GM19328 (cell line): ENCODE data around the gene EDEM2.
"Not testable (repeated sequence)": the region's sequence is repeated elsewhere in the genome, so short reads cannot be mapped to it uniquely, and the experiment has no call there.

Experiments
- ATAC-seq: cut with Tn5 transposase; IDR thresholded peaks from one replicate; pipeline ENCODE4 v1.9.1; 2021; ENCODE audit warnings: mild to moderate bottlenecking, moderate library complexity; ENCODE audit not compliant: unreplicated experiment

The EDEM2 gene

DNA sequence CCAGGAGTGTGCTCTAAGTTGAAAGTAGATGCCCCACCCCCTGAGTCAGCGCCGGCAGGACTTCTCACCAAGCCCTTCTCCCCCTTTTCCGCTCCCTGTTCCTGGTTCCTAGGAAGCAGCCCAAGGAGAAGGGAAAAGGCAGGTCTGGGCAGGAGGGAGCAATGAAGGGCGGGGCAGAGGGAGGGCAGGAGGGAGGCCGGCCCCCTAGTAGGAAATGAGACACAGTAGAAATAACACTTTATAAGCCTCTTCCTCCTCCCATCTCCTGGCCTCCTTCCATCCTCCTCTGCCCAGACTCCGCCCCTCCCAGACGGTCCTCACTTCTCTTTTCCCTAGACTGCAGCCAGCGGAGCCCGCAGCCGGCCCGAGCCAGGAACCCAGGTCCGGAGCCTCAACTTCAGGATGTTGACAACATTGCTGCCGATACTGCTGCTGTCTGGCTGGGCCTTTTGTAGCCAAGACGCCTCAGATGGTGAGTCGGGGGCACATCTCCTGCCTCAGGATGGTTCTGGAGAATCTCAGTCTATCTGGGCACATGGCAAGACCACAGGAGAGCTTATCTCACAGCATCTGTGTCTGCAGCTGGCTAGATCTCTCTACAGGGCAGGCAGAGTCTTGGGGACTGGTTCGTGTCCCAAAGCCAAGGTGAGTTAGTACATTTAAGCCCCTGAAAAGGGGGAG lies 24.8 kb upstream of the EDEM2 start, which contains the start of gene PROCR:
Gene PROCR, plus strand, starts transcription at position 320 of the 681 bp plus-strand sequence. Its CDS starts 83 bp downstream, at position 403.
- no peak for ATAC-seq

DNA sequence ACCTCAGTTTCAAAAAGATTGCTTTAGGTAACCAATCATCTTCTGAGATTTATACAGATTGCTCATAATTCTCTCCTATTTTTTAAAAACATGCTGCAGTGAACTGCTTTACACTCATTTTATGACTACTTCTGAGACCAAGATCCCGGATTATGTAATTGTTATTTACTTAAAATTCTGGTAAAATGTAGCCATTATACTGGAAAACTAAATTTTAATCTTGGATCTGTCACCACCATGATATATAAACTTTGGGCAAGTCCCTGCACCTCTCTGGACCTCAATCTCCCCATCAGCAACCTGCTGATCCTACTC lies 24.3 kb upstream of the EDEM2 start:
- no peak for ATAC-seq

DNA sequence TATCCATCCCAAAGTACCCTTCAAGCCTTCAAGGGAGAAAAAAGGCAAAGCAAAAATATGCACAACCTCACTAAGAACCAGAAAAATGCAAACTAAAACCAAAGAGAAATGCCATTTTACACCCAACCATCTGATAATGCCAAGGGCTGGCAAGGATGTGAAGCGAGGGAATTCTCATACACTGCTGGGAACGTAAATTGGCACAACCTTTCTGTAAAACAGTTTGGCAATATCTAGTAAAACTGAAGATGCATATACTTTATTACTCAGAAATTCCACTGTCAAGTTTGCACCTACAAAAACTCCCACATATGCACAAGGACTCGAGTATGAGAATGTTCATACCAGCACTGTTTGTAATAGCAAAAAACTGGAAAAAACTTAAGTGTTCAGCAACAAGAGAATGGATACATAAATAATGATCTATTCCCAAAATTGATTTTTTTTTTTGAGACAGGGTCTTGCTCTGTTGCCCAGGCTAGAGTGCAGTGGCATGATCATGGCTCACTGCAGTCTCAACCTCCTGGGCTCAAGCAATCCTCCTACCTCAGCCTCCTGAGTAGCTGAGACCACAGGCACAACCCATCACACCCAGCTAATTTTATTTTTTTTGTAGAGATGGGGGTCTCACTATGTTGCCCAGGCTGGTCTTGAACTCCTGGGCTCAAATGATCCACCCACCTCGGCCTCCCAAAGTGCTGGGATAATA lies 21.7 kb upstream of the EDEM2 start:
- ATAC-seq = not testable (repeated sequence)

DNA sequence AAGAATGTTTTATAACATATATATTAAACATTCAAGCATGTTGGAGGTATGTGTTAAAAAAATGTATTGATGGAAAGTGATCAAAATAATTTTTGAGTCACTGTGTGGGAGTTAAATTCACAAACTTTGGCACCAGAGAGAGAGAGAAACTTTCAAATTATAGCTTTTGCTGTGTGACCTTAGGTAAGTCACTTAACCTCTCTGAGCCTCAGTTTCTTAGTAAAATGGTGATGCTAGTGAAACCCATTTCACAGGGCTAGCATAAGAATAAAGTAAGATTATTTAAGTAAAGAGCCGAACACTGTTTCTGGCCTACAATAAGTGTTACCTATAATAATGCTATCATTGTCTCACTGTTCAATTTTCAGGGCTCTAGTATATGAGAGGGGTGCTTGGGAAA lies 20.7 kb upstream of the EDEM2 start:
- ATAC-seq = no peak

DNA sequence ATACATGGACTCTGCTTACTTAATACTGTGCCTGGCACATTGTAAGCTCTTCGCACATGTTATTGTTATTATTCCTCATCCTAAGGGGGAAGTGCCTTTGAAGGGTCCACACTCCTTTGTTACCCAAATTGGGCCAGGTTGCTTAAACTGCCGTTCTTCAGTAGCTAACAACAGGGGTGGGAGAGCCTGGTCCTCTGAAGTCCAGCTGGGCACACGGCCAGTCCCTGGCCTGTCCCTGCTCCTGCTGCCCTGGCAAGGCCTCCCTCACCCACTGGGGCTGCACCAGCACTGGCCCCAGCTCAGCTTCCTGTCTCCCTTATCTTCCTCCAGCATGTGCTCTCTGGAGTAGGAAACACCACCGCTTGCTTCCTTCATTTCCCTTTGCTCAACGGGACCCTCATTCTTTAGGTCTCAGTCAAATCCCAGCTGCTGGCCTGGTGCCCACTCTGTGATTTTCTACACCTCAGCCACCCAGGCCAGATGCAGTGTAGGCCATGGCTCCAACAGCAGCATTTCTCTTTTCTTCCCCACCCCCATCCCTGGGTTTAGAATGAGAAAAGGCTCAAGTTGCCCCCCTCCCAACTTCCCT lies 19.2 kb upstream of the EDEM2 start:
- ATAC-seq = no peak

DNA sequence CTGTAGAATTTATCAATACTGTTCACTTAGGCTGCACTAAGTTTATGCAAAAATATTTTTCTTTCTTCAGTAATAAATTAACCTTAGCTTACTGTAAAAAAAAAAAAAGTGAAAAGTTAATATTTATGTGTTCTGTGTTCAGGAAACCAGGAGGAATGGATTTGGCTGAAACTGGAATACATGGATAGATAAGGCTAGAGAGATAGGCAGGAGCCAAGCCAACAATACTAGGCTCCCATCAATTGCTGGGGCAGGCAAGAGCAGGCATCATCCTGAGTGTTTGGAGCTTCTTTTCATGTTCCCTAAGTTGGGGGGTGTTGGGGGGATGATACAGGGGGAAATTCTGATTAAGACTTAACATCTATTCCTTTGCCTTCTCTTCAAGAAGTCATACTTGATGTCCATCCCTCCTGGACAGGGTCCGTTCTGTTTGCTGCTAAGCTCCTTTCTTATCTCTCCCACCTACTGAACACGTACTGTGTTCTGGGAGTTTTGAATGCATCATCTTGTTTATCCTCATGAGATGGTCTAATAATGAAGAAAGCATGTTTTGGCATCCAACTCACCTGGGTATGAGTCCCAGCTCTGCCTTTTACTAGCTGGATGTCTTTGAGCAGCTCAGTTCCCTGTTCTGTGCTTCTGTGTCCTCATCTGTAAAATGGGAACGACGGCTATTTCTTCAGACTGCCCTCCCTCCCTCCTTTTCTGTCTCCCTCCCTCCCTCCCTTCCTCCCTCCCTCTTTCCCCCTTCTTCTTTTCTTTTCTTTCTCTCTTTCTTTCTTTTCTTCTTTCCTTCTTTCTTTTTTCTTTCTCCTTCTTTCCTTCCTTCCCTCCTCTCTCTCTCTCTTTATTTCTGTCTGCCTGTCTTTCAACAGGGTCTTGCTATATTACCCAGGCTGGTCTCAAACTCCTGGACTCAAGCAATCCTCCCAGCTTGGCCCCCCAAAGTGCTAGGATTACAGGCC lies 18.4 kb upstream of the EDEM2 start:
- no peak for ATAC-seq

DNA sequence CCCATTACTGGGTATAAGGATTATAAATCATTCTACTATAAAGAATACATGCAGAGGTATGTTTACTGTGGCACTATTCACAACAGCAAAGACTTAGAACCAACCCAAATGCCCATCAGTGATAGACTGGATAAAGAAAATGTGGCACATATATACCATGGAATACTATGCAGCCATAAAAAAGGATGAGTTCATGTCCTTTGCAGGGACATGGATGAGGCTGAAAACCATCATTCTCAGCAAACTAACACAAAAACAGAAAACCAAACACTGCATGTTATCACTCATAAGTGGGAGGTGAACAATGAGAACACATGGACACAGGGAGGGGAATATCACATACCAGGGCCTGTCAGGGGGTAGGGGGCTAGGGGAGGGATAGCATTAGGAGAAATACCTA lies 17.4 kb upstream of the EDEM2 start:
- ATAC-seq = not testable (repeated sequence)

DNA sequence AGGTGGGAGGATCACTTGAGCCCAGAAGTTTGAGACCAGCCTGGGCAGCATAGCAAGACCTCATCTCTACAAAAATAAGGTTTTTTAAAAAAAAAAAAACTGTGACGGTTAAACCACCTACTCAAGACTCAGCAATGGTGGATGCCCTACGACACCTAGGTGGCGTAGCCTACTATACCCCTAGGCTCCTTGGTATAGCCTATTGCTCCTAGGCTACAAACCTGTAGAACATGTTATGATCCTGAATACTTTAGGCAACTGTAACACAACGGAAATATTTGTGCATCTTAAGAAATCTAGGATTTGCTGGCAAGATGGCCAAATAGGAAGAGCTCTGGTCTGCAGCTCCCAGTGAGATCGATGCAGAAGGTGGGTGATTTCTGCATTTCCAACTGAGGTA lies 13.2 kb upstream of the EDEM2 start:
- ATAC-seq = not testable (repeated sequence)

DNA sequence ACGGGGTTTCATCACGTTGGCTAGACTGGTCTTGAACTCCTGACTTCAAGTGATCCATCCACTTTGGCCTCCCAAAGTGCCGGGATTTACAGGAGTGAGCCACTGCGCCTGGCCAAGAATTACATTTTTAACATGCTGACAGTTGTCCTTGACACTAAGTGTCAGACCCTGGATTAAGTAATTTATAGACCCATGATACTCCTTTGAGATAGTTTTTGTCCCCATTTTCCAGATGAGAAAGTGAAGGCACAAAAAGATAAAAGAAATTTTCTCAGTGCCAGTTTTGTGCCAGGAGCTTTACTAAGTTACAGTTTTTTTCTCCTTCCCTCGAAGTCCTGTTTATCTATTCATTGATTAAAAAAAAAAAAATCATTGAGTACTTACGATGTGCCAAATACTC lies 9.8 kb upstream of the EDEM2 start:
- ATAC-seq = no peak

DNA sequence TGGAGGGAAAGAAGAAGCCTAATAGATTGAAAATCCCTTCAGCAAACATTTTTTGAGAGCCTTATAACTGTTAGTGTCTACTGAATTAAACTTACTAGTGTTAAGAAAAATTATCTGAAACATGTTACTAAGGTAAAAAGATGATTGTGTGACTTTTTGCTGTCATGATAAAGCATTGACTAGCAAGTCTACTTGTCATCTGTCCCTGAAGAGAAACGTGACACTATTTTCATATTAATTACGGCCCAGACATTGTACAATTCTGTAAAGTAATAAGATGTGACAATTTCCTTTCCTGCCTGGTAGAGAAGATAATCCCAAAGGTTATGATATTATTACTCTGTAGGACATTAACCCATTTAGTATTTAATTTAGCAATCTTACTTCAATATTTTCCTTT lies 8.8 kb upstream of the EDEM2 start:
- no peak for ATAC-seq

DNA sequence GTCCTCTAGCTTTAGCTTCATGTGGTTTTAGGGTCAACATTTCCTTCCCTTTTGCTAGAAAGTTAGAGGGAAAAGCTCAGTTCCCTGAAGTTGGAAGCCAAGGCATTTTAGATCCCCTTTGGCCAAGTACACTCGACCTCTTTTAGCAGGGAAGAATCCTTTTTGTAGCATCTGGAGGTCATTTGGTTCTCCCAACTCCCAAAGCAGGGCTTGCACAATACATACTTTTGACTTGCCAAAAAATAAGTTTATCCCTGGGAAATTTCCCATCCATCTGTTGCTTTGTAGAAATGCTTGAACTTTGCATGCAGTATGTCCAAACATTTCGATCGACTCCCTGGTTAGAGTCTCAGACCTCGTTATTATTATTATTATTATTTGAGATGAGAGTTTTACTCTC lies 4.6 kb upstream of the EDEM2 start:
- ATAC-seq = no peak

DNA sequence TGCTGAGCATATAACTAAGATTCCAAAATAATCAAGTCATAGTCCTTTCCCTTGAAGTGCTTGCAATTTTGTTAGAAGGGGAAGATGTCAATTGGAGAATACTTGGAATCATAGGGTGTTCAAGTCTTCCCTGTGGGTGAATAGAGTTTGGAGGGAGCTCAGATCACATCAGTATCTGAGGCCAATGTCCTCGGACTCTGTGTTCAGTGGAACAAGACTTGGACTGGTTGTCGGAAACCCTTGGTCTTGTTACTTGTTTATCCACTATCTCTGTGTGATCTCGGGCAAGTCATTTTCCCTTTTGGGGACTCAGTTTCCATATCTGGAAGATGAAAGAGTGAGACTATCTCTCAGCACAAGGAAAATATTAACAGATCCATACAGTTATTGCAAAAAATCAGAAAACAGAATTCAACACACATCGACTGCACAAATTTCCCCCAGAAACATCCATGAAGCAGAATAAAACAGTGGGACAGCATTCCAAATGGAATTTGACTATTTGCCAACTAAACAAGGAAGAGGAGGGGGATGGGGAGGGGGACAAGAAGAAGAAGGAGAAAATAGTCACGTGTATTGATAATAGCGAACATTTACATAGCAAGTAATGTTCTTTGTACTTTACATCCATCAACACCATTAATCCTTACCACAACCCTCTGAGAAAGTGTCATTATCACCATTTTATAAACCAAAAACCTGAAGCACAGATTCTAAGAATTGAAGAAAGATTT lies 3.9 kb upstream of the EDEM2 start:
- no peak for ATAC-seq

DNA sequence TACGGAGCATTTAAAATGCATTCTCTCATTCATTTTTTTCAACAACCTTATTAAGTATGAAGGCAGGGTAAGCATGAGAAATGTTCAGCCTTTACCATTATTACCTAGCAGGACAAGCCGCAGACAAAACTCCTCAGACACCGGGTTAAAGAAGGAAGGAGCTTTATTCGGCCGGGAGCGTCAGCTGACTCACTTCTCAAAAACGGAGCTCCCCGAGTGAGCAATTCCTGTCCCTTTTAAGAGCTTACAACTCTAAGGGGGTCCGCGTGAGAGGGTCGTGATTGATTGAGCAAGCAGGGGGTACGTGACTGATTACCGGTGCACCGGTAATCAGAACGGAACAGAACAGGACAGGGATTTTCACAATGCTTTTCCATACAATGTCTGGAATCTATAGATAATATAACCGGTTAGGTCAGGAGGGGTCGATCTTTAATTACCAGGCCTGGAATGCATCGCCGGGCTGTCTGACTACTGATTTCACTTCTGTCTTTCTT lies 487 bp upstream of the EDEM2 start:
- peak; percentile 19 for ATAC-seq

DNA sequence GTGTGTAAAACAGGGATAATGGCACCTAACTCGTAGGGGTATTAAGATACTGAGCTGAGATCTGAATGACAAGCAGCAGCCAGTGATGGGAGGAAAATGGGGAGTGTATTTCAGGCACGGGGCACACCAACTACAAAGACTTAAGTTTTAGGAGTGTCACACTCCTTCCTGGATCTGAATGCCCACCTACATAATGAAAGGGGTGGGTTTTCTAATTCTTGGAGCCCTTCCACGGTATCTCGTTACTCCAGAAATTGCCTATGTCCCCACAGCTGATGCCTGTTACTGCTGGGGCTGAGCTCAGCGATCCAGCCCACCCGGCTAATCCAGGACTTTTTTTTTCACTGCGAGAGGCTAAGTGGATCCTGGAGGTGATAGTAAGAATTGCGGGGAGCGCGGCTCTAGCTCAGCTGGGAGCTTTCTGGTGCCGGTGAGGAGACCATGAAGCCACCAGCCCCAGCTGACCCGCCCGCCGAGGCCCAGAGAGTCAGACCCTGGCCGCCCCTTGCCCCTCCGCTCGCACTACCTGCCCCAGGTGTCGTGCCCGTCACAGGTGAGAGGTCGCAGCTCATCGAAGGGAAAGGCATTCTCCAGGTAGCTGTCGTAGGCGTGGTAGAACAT lies 727 bp downstream of the EDEM2 start:
- no peak for ATAC-seq

DNA sequence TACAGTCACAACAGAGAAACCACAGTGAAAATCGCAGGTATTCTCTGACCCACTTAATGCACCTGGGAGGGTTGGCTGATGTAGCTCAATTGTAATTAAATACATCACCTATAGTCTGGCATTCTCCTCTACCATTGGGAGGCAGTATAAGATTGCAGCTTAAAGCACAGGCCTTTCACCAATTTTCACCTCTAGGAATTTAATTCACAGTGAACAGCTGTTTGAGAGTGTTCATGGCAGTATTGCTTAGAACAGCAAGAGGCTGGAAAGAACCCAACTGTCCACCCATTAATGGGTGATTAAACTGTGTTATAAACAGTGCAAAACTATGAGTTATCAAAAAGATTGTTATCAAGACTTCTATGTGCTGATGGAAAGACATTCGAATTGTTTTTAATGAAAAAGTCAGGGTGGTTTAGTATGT lies 2.0 kb downstream of the EDEM2 start:
- no peak for ATAC-seq

DNA sequence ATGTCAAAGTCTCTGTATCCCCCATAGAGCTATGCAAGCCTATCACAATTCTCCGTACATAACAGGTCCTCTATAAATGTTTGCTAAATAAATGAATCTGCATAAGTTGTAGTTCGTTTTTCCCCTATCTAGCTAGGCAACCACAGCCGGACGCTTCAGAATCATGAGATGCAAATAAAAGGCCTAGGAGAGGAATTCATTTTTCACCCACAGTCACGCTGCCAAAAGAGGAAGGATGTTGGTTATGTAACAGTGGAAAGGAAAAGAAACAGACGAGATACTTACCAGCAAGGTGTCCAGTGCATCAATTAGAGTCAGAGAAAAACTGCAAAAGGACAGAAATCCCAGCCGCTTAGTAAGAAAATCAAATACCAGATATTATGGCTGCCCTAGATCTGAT lies 2.4 kb downstream of the EDEM2 start:
- ATAC-seq = no peak

DNA sequence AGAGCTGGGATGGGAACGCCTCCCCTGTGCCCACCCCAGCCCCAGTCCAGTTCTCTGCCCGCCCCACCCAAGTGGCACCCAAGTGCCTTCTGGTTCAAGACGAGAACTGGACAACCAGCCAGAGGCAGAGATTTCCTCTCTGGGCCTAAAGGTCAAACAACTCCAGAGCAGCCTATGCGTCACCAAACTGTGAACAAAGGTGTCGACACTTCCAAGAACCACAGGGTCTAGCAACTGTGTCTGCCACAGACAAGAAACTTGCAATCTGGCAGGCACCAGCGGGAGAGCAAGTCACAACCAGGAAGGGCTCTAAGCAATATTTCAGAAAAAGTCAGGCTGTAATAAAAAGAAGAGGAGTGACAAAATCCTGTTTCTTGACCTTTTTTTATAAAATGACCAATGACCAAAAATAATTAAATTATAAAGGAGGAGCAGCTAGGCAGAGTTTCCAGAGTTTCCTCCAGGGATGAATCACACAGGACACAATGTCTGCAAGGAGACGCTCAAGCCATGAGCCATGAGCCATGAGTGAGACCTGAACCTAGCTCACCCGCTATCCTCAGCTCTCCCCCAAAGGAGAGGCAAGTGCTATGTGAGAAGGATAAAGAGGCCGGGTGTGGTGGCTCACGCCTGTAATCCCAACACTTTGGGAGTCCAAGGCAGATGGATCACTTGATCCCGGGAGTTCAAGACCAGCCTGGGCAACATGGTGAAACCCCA lies 11.1 kb downstream of the EDEM2 start:
- no peak for ATAC-seq

DNA sequence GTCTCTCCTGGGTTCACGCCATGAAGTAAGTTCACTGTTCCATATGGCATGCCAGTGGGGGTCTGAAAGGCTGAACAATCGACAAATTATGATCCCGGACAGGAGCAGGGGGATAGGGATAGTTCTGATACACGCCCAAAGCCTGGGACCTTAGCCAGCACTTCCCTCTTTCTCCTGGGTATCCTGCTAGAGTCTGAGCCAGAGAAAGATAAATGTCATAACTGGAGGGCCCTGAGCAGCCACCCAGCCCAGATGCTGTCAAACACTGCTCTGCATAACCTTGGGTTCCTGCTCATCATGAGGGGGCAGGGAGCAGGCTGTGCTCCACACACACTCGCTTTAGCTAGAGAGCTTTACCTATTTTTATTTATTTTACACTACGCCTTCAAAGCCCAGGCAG lies 12.3 kb downstream of the EDEM2 start:
- ATAC-seq = no peak

DNA sequence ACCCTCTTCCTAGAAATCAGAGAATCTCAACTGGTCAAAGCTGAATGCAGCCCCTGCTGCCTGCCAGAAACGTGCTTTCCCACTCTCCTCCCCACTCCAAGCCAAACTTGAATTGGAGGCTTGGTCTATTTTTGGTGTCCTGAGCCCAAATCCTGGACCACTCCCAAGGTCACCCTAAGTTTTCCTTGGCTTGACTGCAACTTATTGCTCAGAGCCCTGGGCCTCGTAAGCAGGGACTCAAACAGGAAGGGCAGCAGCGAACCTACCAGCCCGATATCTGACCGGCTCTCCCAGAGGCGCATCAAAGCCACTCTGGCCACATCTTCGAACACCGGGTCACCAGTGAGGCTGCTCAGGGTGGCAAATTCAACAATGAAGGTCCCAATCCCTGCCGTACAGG lies 12.7 kb downstream of the EDEM2 start:
- no peak for ATAC-seq
